ENCODE results near the gene SLC25A10. TPM values are rescaled to one million over a fixed set of nuclear protein-coding genes. Genes with fewer than 3 reads are reported as not detected.
A peak's percentile ranks its signal among the peaks of the same experiment; 100 is the strongest.

The SLC25A10 gene
- polyA plus RNA-seq, 1 donor from 2014 or later, result 2.4 TPM

GRCh38 chr17:81682565-81683207, 29.4 kb upstream of the SLC25A10 start:
- Mint-ChIP-seq H3K4me3 (peak overlapping the region; percentile 87 to 99 (median 94)), H3K27ac (peak overlapping the region; percentile 27 to 97 (median 96)), H3K36me3 (no peaks in the 10 kb centered on the region), H3K27me3 (no peaks in the 10 kb centered on the region), H3K4me1 (peaks cover 14 to 24% (median 21%) of the 10 kb centered on the region in 3 donors), H3K9me3 (no peaks in the 10 kb centered on the region)

GRCh38 chr17:81683208-81683583, 28.9 kb upstream of the SLC25A10 start:
- peak overlapping the region; percentile 87 to 99 (median 94) for H3K4me3 Mint-ChIP-seq
- peak overlapping the region; percentile 89 to 97 (median 96) for H3K27ac Mint-ChIP-seq
- peaks cover 14 to 24% (median 21%) of the 10 kb centered on the region in 3 donors for H3K4me1 Mint-ChIP-seq
- no peaks in the 10 kb centered on the region for H3K36me3 Mint-ChIP-seq
- no peaks in the 10 kb centered on the region for H3K27me3 Mint-ChIP-seq
- no peaks in the 10 kb centered on the region for H3K9me3 Mint-ChIP-seq

GRCh38 chr17:81683584-81684441, 28.3 kb upstream of the SLC25A10 start, which contains the start of the genes ARL16 and HGS:
Gene ARL16, minus strand, starts transcription at chr17:81683797. Its CDS starts 44 bp downstream, at chr17:81683753.
Gene HGS, plus strand, starts transcription at chr17:81684011. Its CDS starts 56 bp downstream, at chr17:81684067.
- Mint-ChIP-seq H3K27me3 (no peaks in the 10 kb centered on the region), H3K36me3 (no peaks in the 10 kb centered on the region), H3K4me3 (peak within 1 kb of the TSS; percentile 87 to 99 (median 94)), H3K9me3 (no peaks in the 10 kb centered on the region), H3K27ac (peak within 1 kb of the TSS; percentile 96 to 97 (median 96)), H3K4me1 (peaks cover 14 to 24% (median 21%) of the 10 kb centered on the region in 3 donors)

- Mint-ChIP-seq H3K36me3 (no peaks in the 10 kb centered on the region), H3K27me3 (no peaks in the 10 kb centered on the region), H3K27ac (peak overlapping the region in 2 of 3 donors; percentile 81 to 96), H3K4me1 (peaks cover 14 to 24% (median 21%) of the 10 kb centered on the region in 3 donors), H3K4me3 (peak overlapping the region; percentile 83 to 94 (median 93)), H3K9me3 (no peaks in the 10 kb centered on the region)
Observed at GRCh38 chr17:81684442-81684911, 27.6 kb upstream of the SLC25A10 start.

- no peaks in the 10 kb centered on the region for H3K27me3 Mint-ChIP-seq
- no peaks in the 10 kb centered on the region for H3K36me3 Mint-ChIP-seq
- H3K4me1 Mint-ChIP-seq, result peaks cover 10 to 24% (median 21%) of the 10 kb centered on the region in 3 donors
- peak overlapping the region in 2 of 3 donors; percentile 81 to 96 for H3K27ac Mint-ChIP-seq
- peak overlapping the region; percentile 83 to 94 (median 93) for H3K4me3 Mint-ChIP-seq
- H3K9me3 Mint-ChIP-seq, result no peaks in the 10 kb centered on the region
Observed at GRCh38 chr17:81685108-81685507, 27.0 kb upstream of the SLC25A10 start.

- no peaks in the 10 kb centered on the region for H3K9me3 Mint-ChIP-seq
- no peak overlapping the region for H3K27ac Mint-ChIP-seq
- no peaks in the 10 kb centered on the region for H3K27me3 Mint-ChIP-seq
- H3K4me1 Mint-ChIP-seq, result peaks cover 10 to 24% (median 21%) of the 10 kb centered on the region in 3 donors
- peak overlapping the region in 1 of 4 donors; percentile 21 for H3K4me3 Mint-ChIP-seq
- no peaks in the 10 kb centered on the region for H3K36me3 Mint-ChIP-seq
Observed at GRCh38 chr17:81686614-81687013, 25.5 kb upstream of the SLC25A10 start.

GRCh38 chr17:81687770-81688541, 24.1 kb upstream of the SLC25A10 start:
- Mint-ChIP-seq H3K4me1 (peaks cover 6 to 18% (median 16%) of the 10 kb centered on the region in 3 donors), H3K36me3 (no peaks in the 10 kb centered on the region), H3K27ac (no peak overlapping the region), H3K9me3 (no peaks in the 10 kb centered on the region), H3K4me3 (peak overlapping the region in 1 of 4 donors; percentile 73), H3K27me3 (no peaks in the 10 kb centered on the region)

GRCh38 chr17:81688616-81689015, 23.5 kb upstream of the SLC25A10 start:
- H3K27ac Mint-ChIP-seq, result no peak overlapping the region
- H3K9me3 Mint-ChIP-seq, result no peaks in the 10 kb centered on the region
- peak overlapping the region in 1 of 4 donors; percentile 12 for H3K4me3 Mint-ChIP-seq
- peaks cover 3 to 16% (median 14%) of the 10 kb centered on the region in 3 donors for H3K4me1 Mint-ChIP-seq
- H3K36me3 Mint-ChIP-seq, result no peaks in the 10 kb centered on the region
- H3K27me3 Mint-ChIP-seq, result no peaks in the 10 kb centered on the region

- Mint-ChIP-seq H3K4me3 (no peak overlapping the region), H3K27ac (no peak overlapping the region), H3K27me3 (no peaks in the 10 kb centered on the region), H3K4me1 (peaks cover 0 to 8% (median 6%) of the 10 kb centered on the region in 3 donors), H3K9me3 (no peaks in the 10 kb centered on the region), H3K36me3 (no peaks in the 10 kb centered on the region)
Observed at GRCh38 chr17:81690066-81690465, 22.0 kb upstream of the SLC25A10 start.

GRCh38 chr17:81690549-81690948, 21.5 kb upstream of the SLC25A10 start:
- Mint-ChIP-seq H3K36me3 (no peaks in the 10 kb centered on the region), H3K27me3 (no peaks in the 10 kb centered on the region)

GRCh38 chr17:81691196-81691595, 20.9 kb upstream of the SLC25A10 start:
- no peak overlapping the region for H3K27ac Mint-ChIP-seq
- no peaks in the 10 kb centered on the region for H3K36me3 Mint-ChIP-seq
- no peaks in the 10 kb centered on the region for H3K9me3 Mint-ChIP-seq
- peaks cover 0 to 5% (median 2%) of the 10 kb centered on the region in 3 donors for H3K4me1 Mint-ChIP-seq
- no peaks in the 10 kb centered on the region for H3K27me3 Mint-ChIP-seq
- no peak overlapping the region for H3K4me3 Mint-ChIP-seq

More at GRCh38 chr17:81690549-81690948, 21.5 kb upstream of the SLC25A10 start:
- peaks cover 0 to 5% (median 5%) of the 10 kb centered on the region in 3 donors for H3K4me1 Mint-ChIP-seq
- no peak overlapping the region for H3K27ac Mint-ChIP-seq
- no peak overlapping the region for H3K4me3 Mint-ChIP-seq
- no peaks in the 10 kb centered on the region for H3K9me3 Mint-ChIP-seq

GRCh38 chr17:81691608-81692007, 20.5 kb upstream of the SLC25A10 start:
- Mint-ChIP-seq H3K36me3 (no peaks in the 10 kb centered on the region), H3K4me1 (peaks cover 0 to 5% (median 0%) of the 10 kb centered on the region in 3 donors), H3K4me3 (no peak overlapping the region), H3K27me3 (no peaks in the 10 kb centered on the region), H3K27ac (no peak overlapping the region), H3K9me3 (no peaks in the 10 kb centered on the region)

GRCh38 chr17:81693509-81694210, 18.4 kb upstream of the SLC25A10 start:
- H3K9me3 Mint-ChIP-seq, result no peaks in the 10 kb centered on the region
- H3K4me3 Mint-ChIP-seq, result no peak overlapping the region
- no peak overlapping the region for H3K27ac Mint-ChIP-seq
- no peaks in the 10 kb centered on the region for H3K4me1 Mint-ChIP-seq
- H3K27me3 Mint-ChIP-seq, result no peaks in the 10 kb centered on the region
- H3K36me3 Mint-ChIP-seq, result no peaks in the 10 kb centered on the region

GRCh38 chr17:81694810-81695209, 17.3 kb upstream of the SLC25A10 start:
- H3K27me3 Mint-ChIP-seq, result no peaks in the 10 kb centered on the region
- H3K4me3 Mint-ChIP-seq, result no peak overlapping the region
- no peaks in the 10 kb centered on the region for H3K4me1 Mint-ChIP-seq
- H3K27ac Mint-ChIP-seq, result no peak overlapping the region
- no peaks in the 10 kb centered on the region for H3K9me3 Mint-ChIP-seq
- H3K36me3 Mint-ChIP-seq, result no peaks in the 10 kb centered on the region

All from IgD-negative memory B cell (primary cell).